Pericardium fibroblast (primary cell): ENCODE data around the gene HACD3. TPM values are rescaled to one million over a fixed set of nuclear protein-coding genes. Genes with fewer than 3 reads are reported as not detected.

Source experiments
- total RNA-seq: library from RNA; depleted of rRNA; stranded (reverse); fragments of >200 nt; gene quantifications from 2 replicates; pipeline ENCODE4 v1.2.3, GENCODE V29; 2015

Gene HACD3, protein sequence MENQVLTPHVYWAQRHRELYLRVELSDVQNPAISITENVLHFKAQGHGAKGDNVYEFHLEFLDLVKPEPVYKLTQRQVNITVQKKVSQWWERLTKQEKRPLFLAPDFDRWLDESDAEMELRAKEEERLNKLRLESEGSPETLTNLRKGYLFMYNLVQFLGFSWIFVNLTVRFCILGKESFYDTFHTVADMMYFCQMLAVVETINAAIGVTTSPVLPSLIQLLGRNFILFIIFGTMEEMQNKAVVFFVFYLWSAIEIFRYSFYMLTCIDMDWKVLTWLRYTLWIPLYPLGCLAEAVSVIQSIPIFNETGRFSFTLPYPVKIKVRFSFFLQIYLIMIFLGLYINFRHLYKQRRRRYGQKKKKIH
- 53.5 and 64.5 TPM in 2 replicates for total RNA-seq

DNA sequence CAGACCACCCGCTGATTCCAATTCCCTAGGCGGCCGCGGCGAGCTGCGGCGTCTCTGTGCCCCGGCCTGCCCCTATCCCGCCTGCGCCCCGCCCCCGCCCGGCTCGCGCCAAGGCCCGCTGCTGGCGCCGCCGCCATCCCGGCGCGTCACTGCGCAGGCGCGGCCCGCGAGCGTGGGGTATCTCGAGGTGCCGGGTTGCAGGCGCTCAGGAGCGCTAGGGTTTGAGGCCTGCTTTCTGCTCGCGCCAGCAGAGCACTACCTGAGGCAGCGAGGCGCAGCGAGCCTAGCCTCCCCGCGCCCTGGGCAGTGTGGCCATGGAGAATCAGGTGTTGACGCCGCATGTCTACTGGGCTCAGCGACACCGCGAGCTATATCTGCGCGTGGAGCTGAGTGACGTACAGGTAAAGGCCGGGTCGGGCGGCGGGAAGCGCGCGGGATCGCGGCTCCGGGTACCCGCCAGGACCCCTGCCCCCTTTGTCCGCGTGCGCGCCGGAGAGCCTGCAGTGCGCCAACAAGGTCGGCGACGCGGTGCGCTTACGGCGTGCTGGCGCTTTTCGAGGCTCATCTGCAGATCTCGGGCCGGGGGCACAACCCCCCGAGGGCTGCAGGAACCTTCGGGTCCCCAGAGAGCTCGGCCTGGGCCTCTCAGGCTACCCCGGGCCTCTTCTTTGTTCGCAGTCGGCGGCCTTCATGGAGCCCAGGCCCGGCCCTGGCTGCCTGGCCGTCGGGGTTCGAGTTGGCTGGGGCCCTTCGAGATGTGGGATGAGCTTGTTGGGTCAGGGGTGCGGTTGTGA is at the start of gene HACD3:
Gene HACD3 (plus strand): TSS at position 146 of the 794 bp plus-strand sequence. CDS start 169 bp downstream, at position 315.

DNA sequence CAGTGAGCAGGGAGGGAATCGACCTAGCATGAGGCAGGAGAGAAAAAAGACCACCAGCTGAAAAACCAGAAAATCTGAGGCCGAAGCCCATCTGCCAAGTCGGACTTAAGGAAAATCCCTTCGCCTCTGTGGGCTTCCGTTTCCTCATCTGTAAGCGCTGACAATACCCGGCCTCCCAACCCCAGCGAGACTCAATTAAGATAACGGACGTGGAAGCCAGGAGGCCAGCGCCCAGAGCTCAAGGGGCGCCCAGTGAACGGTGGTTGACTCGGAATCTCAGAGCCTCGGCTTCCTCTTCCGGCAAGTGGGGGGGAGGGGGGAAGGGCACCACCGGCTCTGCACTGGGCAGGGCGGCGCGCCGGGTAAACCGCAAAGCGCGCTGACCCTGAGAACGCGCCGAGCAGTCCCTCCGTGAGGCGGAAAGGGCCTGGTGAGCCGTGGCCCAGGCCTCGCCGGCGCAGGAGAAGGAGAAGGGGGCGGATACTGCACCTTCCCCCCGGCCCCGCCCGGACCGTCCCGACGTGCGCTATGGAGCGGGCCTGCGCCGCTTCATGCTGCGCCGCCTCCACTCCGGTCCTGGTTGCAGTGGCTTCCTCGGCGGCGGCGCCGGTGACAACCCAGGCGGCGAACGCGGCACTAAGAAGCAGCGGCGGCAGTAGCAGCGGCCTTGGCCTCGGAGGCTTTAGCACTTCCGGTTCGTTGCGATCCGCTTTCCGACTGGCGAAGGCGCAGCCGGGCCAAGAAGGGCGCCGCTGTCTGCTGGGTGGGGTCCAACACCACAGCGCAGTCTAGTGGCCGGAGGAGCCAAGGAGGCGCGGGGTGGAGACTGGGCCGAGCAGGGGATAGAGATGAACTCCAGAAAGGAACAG is 13.0 kb upstream of the HACD3 start, which contains the start of gene DPP8:
Gene DPP8 (minus strand): TSS at position 693 of the 869 bp plus-strand sequence. CDS start 5,136 bp downstream, outside the sequence.

GRCh38 chr15:65610871-65611718 is 80.8 kb downstream of the HACD3 start, which contains the start of gene INTS14:
Gene INTS14, minus strand, starts transcription at chr15:65611131. Its CDS starts 3,751 bp downstream, at chr15:65607380.

GRCh38 chr15:65621638-65622037 is 91.4 kb downstream of the HACD3 start, which contains the start of gene SLC24A1:
Gene SLC24A1, plus strand, starts transcription at chr15:65621938. Its CDS starts 2,143 bp downstream, at chr15:65624081.

Other genes with a start within 250 kb of the HACD3 start
- gene PARP16, start 243.6 kb upstream of the HACD3 start, total RNA-seq, result 5.2 and 7.8 TPM in 2 replicates
- gene RNU5A-1, start 234.4 kb upstream of the HACD3 start, total RNA-seq, result not detected in 2 replicates
- gene RNU5B-1, start 225.8 kb upstream of the HACD3 start, total RNA-seq, result not detected in 2 replicates
- gene IGDCC3, start 152.5 kb upstream of the HACD3 start, total RNA-seq, result 0.26 TPM in 1 of 2 replicates, not detected in the other
- gene IGDCC4, start 107.5 kb upstream of the HACD3 start, total RNA-seq, result 3.4 and 8.3 TPM in 2 replicates
- gene DPP8, start 12.8 kb upstream of the HACD3 start, total RNA-seq, result 14.5 and 22.5 TPM in 2 replicates
- 19.9 and 23.2 TPM in 2 replicates for gene INTS14, start 80.7 kb downstream of the HACD3 start, total RNA-seq
- 6.4 and 16.8 TPM in 2 replicates for gene SLC24A1, start 91.5 kb downstream of the HACD3 start, total RNA-seq